RWPE1 (cell line): Measurements from ENCODE around the gene EIF5.

ENCODE experiments used
- CTCF ChIA-PET: fragments of 350-600 bp; sonication (Branson Sonifier 250); formaldehyde crosslinking; extraction: SDS; loops from one replicate; lab custom pipeline; 2021; lab: Yijun Ruan, JAX
- POLR2A ChIA-PET: fragments of 400-600 bp; formaldehyde crosslinking; extraction: SDS; loops from one replicate; lab custom pipeline; 2020; ENCODE audit warnings: antibody characterized with exemption; ENCODE audit not compliant: low non-redundant PET; lab: Yijun Ruan, JAX
- DNase-seq: peaks from one replicate; pipeline ENCODE4 v3.0.0; 2012; ENCODE audit warnings: low spot score
- H3K27ac ChIP-seq: fragments of 450-650 bp; 2 replicates; pipeline ENCODE4 v1.5.1; 2017
- CTCF ChIP-seq: fragments of 450-650 bp; conservative IDR thresholded peaks from 2 replicates; pipeline ENCODE4 v1.5.1; 2017; ENCODE audit warnings: low read depth, mild to moderate bottlenecking

The EIF5 gene

GRCh38 chr14:103296007-103296406, 38.0 kb upstream of the EIF5 start:
- CTCF ChIA-PET: interaction anchor here (0.6 to 0.8 kb wide), 5 partner anchors 11 to 191 kb away, joined by 3 to 7 read pairs (median 3); no protein-coding TSS in a partner anchor
- no peak for DNase-seq
- no peak for TF ChIP-seq CTCF
- H3K27ac ChIP-seq: no peak overlapping the region
- POLR2A ChIA-PET: interaction anchor here (0.7 kb wide), 1 partner anchor 11 kb away, joined by 4 read pairs; no protein-coding TSS in a partner anchor

- POLR2A ChIA-PET: no interaction called here
- H3K27ac ChIP-seq: no peak overlapping the region
- CTCF ChIA-PET: interaction anchor here (1.0 kb wide), 1 partner anchor 192 kb away, joined by 4 read pairs; no protein-coding TSS in a partner anchor
- DNase-seq: no peak
- TF ChIP-seq CTCF: no peak
These were observed 37.0 kb upstream of the EIF5 start for GRCh38 chr14:103296987-103297386.

- DNase-seq: no peak
- CTCF ChIA-PET: interaction anchor here (0.8 to 1.5 kb wide), 2 partner anchors 169 to 193 kb away, joined by 5 to 7 read pairs; no protein-coding TSS in a partner anchor
- POLR2A ChIA-PET: no interaction called here
- TF ChIP-seq CTCF: no peak
- H3K27ac ChIP-seq: no peak overlapping the region
These were observed 35.4 kb upstream of the EIF5 start for GRCh38 chr14:103298620-103299019.

- CTCF ChIA-PET: interaction anchor here (0.6 to 0.9 kb wide), 3 partner anchors 12 to 226 kb away, joined by 4 to 6 read pairs (median 4); no protein-coding TSS in a partner anchor
- peak overlapping the region; percentile 71 for H3K27ac ChIP-seq
- TF ChIP-seq CTCF: no peak
- DNase-seq: peak; percentile 42
- POLR2A ChIA-PET: interaction anchor here (0.7 kb wide), 1 partner anchor 9 kb away, joined by 4 read pairs; no protein-coding TSS in a partner anchor
These were observed 32.3 kb upstream of the EIF5 start for GRCh38 chr14:103301512-103302354.

- H3K27ac ChIP-seq: peak overlapping the region; percentile 40; the same call in 1 of the 2 replicates
- no peak for DNase-seq
- no peak for TF ChIP-seq CTCF
- POLR2A ChIA-PET: no interaction called here
- CTCF ChIA-PET: no interaction called here
These were observed 31.1 kb upstream of the EIF5 start for GRCh38 chr14:103302966-103303365.

GRCh38 chr14:103304706-103305105, 29.3 kb upstream of the EIF5 start:
- H3K27ac ChIP-seq: no peak overlapping the region
- CTCF ChIA-PET: no interaction called here
- TF ChIP-seq CTCF: no peak
- DNase-seq: no peak
- POLR2A ChIA-PET: no interaction called here
